Stimulated activated CD4-positive, alpha-beta T cell treated with anti-CD3 and anti-CD28 coated beads, Interleukin-12 subunit alpha, Interleukin-12 subunit beta, amount 100 ng/mL, for 48 hours (primary cell): ENCODE data around the gene ADAMTS14.

Source experiments
- DNase-seq, 3 donors: peaks; one replicate each; pipeline ENCODE4 v3.0.0-alpha.2; 2020; ENCODE audit warnings: low read depth in 2 of 3, low spot score in 1 of 3

The ADAMTS14 gene

GRCh38 chr10:70782086-70782745 is 109.9 kb downstream of the ADAMTS14 start:
- no peak for DNase-seq

- no peak for DNase-seq
Measured at GRCh38 chr10:70782746-70783680, 110.7 kb downstream of the ADAMTS14 start.

GRCh38 chr10:70784016-70784415 is 111.7 kb downstream of the ADAMTS14 start:
- no peak for DNase-seq

- DNase-seq: no peak
Measured at GRCh38 chr10:70784471-70784870, 112.2 kb downstream of the ADAMTS14 start.

GRCh38 chr10:70785190-70785589 is 112.9 kb downstream of the ADAMTS14 start, which contains the start of gene TBATA:
TBATA (minus strand) TSS chr10:70785377; CDS start chr10:70783379, 1,998 bp downstream.
- no peak for DNase-seq

GRCh38 chr10:70786799-70787415 is 114.6 kb downstream of the ADAMTS14 start:
- peak in 1 of 3 donors; percentile 2 for DNase-seq

GRCh38 chr10:70791386-70792039 is 119.2 kb downstream of the ADAMTS14 start:
- no peak for DNase-seq

GRCh38 chr10:70795613-70796012 is 123.3 kb downstream of the ADAMTS14 start:
- no peak for DNase-seq

GRCh38 chr10:70797840-70798239 is 125.5 kb downstream of the ADAMTS14 start:
- no peak for DNase-seq

GRCh38 chr10:70799124-70799523 is 126.8 kb downstream of the ADAMTS14 start:
- no peak for DNase-seq

GRCh38 chr10:70801854-70802253 is 129.5 kb downstream of the ADAMTS14 start:
- DNase-seq: no peak

- no peak for DNase-seq
Measured at GRCh38 chr10:70803775-70804420, 131.6 kb downstream of the ADAMTS14 start.

- no peak for DNase-seq
Measured at GRCh38 chr10:70804421-70804808, 132.1 kb downstream of the ADAMTS14 start.

GRCh38 chr10:70805619-70806215 is 133.4 kb downstream of the ADAMTS14 start:
- DNase-seq: no peak

- no peak for DNase-seq
Measured at GRCh38 chr10:70806841-70807240, 134.5 kb downstream of the ADAMTS14 start.

GRCh38 chr10:70807556-70807955 is 135.2 kb downstream of the ADAMTS14 start:
- no peak for DNase-seq

- DNase-seq: no peak
Measured at GRCh38 chr10:70809011-70809611, 136.8 kb downstream of the ADAMTS14 start.

GRCh38 chr10:70809726-70810125 is 137.4 kb downstream of the ADAMTS14 start:
- DNase-seq: no peak

GRCh38 chr10:70810967-70811366 is 138.7 kb downstream of the ADAMTS14 start:
- no peak for DNase-seq

GRCh38 chr10:70811881-70812280 is 139.6 kb downstream of the ADAMTS14 start:
- no peak for DNase-seq
